Articular chondrocyte of knee joint (primary cell): ENCODE results near the gene HLTF. TPM values are rescaled to one million over a fixed set of nuclear protein-coding genes. Genes with fewer than 3 reads are reported as not detected.

Experiments
- small RNA-seq: library from RNA; depleted of rRNA; stranded (forward); fragments of <200 nt; gene quantifications from one replicate; pipeline ENCODE3, GENCODE V24; 2012
- total RNA-seq: library from RNA; depleted of rRNA; stranded (reverse); fragments of >200 nt; gene quantifications from 2 replicates; pipeline ENCODE4 v1.2.3, GENCODE V29; 2012

Gene HLTF, protein sequence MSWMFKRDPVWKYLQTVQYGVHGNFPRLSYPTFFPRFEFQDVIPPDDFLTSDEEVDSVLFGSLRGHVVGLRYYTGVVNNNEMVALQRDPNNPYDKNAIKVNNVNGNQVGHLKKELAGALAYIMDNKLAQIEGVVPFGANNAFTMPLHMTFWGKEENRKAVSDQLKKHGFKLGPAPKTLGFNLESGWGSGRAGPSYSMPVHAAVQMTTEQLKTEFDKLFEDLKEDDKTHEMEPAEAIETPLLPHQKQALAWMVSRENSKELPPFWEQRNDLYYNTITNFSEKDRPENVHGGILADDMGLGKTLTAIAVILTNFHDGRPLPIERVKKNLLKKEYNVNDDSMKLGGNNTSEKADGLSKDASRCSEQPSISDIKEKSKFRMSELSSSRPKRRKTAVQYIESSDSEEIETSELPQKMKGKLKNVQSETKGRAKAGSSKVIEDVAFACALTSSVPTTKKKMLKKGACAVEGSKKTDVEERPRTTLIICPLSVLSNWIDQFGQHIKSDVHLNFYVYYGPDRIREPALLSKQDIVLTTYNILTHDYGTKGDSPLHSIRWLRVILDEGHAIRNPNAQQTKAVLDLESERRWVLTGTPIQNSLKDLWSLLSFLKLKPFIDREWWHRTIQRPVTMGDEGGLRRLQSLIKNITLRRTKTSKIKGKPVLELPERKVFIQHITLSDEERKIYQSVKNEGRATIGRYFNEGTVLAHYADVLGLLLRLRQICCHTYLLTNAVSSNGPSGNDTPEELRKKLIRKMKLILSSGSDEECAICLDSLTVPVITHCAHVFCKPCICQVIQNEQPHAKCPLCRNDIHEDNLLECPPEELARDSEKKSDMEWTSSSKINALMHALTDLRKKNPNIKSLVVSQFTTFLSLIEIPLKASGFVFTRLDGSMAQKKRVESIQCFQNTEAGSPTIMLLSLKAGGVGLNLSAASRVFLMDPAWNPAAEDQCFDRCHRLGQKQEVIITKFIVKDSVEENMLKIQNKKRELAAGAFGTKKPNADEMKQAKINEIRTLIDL
- total RNA-seq = 45.9 and 58.6 TPM in 2 replicates

DNA sequence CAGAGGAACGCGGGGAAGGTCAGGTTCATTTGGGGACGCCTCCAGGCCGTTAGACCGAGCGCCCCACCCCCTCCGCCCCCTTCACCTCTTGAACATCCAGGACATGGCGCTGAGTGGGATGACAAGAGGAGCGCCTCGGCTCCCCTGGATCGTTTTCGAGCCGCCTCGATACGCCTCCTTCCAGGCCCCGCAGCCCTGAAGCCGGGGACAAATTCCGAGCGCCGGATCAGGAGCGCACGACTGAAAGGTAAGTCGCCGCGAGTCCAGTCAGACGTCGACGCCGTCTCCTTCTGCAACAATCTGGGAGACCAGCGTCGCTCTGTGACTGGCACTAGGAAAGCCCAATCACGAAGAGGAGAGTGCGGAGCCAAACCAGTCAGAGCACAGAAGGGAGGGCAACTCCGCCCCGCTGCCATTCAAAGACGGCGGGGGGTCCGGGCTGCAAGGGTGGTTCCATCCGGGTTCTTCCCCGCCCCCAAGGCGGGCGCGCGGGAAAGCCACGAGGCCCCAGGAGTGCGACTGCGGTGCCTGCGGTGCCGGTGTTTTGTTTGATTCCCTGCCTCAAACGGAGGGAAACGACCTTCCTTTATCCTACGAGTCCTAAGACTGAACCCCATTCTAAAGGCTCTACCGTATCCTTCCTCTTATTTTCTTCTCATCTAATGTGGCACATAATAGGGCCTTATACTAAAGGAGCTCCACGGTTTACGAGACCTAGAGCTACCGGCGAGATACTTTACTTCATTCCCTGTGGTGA lies at the start of gene HLTF:
Gene HLTF, minus strand, starts transcription at position 302 of the 757 bp plus-strand sequence. Its CDS starts 197 bp downstream, at position 105.

DNA sequence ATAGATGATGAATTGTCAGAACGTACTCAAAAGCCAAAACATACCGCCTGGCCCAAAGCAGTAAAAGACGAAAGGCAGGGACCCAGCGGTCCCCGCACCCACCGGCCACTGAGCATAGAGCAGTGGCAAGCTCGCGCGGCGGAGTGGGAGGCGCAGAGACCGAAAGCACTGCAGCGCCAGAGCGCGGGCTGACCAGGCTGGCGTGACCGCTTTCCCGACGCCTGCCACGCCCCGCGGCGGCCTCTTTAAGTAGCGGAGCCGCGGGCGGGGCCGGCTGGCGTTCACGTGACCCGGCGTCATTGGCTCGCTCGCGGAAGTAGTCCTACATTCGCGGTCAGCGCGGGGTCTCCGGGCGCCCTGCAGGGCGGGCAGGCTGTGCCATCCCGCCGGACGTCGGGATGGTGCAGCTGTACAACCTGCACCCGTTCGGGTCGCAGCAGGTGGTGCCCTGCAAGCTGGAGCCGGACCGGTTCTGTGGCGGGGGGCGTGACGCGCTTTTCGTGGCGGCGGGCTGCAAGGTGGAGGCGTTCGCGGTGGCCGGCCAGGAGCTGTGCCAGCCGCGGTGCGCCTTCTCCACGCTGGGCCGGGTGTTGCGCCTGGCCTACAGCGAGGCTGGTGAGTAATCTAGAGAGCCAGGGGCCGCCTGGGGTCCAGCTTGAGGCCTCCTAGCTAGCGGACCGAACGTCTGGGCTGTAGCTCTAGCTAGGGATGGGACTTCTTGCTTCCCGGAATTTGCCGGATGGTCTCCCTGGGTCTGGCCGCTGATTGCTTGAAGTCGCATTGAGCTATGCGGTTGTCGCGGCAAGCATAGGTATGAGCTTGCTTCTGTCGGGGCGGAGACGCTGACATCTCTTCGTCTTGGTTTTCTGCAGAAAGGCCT lies 43.2 kb upstream of the HLTF start, which contains the start of gene HPS3:
Gene HPS3, plus strand, starts transcription at position 313 of the 880 bp plus-strand sequence. Its CDS starts 86 bp downstream, at position 399.

DNA sequence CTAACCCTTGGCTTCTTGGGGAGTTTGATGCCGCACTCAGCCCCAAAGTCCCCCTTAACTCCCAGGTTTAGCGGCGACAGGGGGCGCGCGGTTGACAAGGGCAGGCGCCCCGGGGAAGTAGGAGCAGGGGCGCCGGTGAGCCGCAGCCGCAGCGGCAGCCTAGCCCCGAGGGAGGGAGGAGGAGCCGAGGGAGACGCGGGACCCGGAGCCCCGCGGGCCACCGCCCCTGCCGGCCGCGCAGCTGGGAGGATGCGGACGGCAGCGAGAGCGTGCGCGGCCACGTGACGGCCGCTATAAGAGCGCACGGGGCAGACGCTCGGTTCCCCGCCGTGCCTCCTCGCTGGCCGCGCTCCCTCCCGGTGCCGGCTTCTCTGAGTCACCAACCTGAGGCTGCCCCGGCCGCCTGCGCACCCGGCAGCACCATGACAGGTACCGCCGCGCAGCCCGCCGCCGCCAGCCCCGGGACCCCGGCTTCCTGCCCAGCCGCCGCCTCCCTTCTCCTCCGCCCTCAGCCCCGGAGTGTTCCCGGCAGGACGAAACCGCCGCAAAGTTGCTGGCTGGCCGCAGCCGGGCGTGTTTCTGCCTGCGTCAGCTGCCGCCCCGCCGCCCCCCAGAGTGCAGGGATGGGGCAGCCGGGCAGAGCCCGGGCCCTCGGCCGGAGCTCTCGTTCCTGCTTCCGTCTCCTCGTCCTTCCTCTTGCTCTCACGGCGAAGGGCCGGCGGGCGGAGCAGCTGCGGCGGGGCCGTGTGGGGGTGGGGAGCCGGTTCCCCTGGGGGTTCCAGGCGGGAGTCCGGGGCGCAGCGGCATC lies 94.9 kb downstream of the HLTF start, which contains the start of gene GYG1:
Gene GYG1, plus strand, starts transcription at position 322 of the 808 bp plus-strand sequence. Its CDS starts 101 bp downstream, at position 423.

Small RNA genes within 50 kb of the gene (small RNA-seq; reads per million reads assigned to genes)
- not detected for gene RF00019

Other genes starting within 250 kb of the HLTF start
- gene CPA3, start 221.2 kb downstream of the HLTF start, total RNA-seq = 0.11 TPM in 1 of 2 replicates, not detected in the other
- 60.3 and 70.6 TPM in 2 replicates for gene GYG1, start 95.0 kb downstream of the HLTF start, total RNA-seq
- 48.9 and 50.6 TPM in 2 replicates for gene HPS3, start 43.1 kb upstream of the HLTF start, total RNA-seq
- gene CP, start 135.3 kb upstream of the HLTF start, total RNA-seq = 105 and 153 TPM in 2 replicates
- 0.65 and 0.86 TPM in 2 replicates for gene TM4SF18, start 247.1 kb upstream of the HLTF start, total RNA-seq